GM23338 (cell line): ENCODE data around the gene CDH23.

Experiments
- EZH2 ChIP-seq: fragments of 200-600 bp; sonication (generic); IDR thresholded peaks from one replicate; pipeline ENCODE4 v1.8.0; 2017; ENCODE audit warnings: antibody characterized with exemption, mild to moderate bottlenecking, low read depth; ENCODE audit not compliant: unreplicated experiment
- POLR2AphosphoS5 ChIP-seq: IDR thresholded peaks from 2 replicates; pipeline ENCODE4 v1.6.1; 2016; ENCODE audit warnings: antibody characterized with exemption, low read depth
- TF ChIP-seq, protein P1 (sequence below), 2 experiments: fragments of 200-600 bp in 1 of 2; sonication (generic) in 1 of 2; conservative IDR thresholded peaks; 2 replicates each; pipeline versions ENCODE4 v1.5.1 to v1.6.1; 2016 to 2017; ENCODE audit warnings: antibody characterized with exemption in 2 of 2, low read depth in 2 of 2, mild to moderate bottlenecking in 2 of 2, moderate library complexity in 1 of 2

DNA sequence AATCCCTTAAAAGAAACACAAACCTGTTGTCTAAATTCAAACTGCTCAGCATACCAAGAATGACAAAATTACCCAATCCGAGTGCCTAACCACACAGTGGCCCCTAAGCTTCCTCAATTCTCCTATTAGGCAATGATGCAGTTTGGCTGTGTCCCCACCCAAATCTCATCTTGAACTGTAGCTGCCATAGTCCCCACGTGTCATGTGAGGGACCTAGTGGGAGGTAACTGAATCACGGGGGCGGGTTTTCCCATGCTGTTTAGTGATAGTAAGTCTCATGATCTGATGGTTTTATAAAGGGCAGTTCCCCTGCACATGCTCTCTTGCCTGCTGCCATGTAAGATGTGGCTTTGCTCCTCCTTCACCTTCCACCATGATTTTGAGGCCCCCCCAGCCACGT lies 432.5 kb downstream of the CDH23 start:
- TF ChIP-seq, protein P1, sequence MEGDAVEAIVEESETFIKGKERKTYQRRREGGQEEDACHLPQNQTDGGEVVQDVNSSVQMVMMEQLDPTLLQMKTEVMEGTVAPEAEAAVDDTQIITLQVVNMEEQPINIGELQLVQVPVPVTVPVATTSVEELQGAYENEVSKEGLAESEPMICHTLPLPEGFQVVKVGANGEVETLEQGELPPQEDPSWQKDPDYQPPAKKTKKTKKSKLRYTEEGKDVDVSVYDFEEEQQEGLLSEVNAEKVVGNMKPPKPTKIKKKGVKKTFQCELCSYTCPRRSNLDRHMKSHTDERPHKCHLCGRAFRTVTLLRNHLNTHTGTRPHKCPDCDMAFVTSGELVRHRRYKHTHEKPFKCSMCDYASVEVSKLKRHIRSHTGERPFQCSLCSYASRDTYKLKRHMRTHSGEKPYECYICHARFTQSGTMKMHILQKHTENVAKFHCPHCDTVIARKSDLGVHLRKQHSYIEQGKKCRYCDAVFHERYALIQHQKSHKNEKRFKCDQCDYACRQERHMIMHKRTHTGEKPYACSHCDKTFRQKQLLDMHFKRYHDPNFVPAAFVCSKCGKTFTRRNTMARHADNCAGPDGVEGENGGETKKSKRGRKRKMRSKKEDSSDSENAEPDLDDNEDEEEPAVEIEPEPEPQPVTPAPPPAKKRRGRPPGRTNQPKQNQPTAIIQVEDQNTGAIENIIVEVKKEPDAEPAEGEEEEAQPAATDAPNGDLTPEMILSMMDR (conservative IDR thresholded peaks at IDR 0.05; ENCODE audit: low read depth in 2 of 2): no peak
- no peak for TF ChIP-seq EZH2
- no peak for TF ChIP-seq POLR2AphosphoS5
